Effector memory CD4-positive, alpha-beta T cell (primary cell): Measurements from ENCODE around the gene TMEM108.

Experiments used
- DNase-seq, 3 donors: peaks; one replicate each; pipeline ENCODE4 v3.0.0-alpha.2; 2020
- H3K27ac ChIP-seq: 2 replicates; pipeline ENCODE4 v1.7.0; 2013; ENCODE audit warnings: mild to moderate bottlenecking, low read length, moderate library complexity; ENCODE audit not compliant: insufficient read depth, poor library complexity, severe bottlenecking
- H3K27me3 ChIP-seq: replicated peaks from 2 replicates; pipeline ENCODE4 v1.7.0; 2013; ENCODE audit warnings: mild to moderate bottlenecking, low read length; ENCODE audit not compliant: insufficient read depth, control insufficient read depth, poor library complexity, severe bottlenecking
- H3K36me3 ChIP-seq: 2 replicates; pipeline ENCODE4 v1.7.0; 2013; ENCODE audit warnings: mild to moderate bottlenecking, low read length, moderate library complexity; ENCODE audit not compliant: control insufficient read depth, insufficient read depth
- H3K4me1 ChIP-seq: 2 replicates; pipeline ENCODE4 v1.7.0; 2013; ENCODE audit warnings: low read length, mild to moderate bottlenecking; ENCODE audit not compliant: control insufficient read depth, insufficient read depth, poor library complexity, severe bottlenecking
- H3K4me3 ChIP-seq: 2 replicates; pipeline ENCODE4 v1.7.0; 2013; ENCODE audit warnings: low read length, low read depth, mild to moderate bottlenecking; ENCODE audit not compliant: insufficient read depth, poor library complexity, severe bottlenecking
- H3K9me3 ChIP-seq: 2 replicates; pipeline ENCODE4 v1.7.0; 2013; ENCODE audit warnings: mild to moderate bottlenecking, low read length, moderate library complexity; ENCODE audit not compliant: control insufficient read depth

TMEM108 gene

DNA sequence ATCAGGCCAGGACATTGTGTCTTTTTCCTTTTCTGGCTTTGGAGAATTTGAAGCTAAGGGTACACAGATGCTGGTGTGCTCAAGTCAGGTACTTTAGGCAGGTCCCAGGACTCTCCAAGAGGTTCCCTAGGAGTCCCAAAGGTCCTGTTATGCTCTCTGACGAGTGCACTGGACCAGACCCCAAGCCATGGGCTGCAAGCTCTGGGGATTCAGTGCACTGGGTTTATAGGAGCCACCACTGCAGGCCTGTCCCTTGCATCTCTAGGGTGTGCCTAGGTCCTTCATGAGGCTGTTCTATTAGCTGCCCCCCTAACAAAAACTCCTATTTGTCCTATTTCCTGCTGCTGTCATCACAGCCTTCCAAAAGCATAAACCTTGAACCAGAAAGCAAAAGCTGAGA is 329.8 kb downstream of the TMEM108 start:
- H3K27ac ChIP-seq: no peak overlapping the region

DNA sequence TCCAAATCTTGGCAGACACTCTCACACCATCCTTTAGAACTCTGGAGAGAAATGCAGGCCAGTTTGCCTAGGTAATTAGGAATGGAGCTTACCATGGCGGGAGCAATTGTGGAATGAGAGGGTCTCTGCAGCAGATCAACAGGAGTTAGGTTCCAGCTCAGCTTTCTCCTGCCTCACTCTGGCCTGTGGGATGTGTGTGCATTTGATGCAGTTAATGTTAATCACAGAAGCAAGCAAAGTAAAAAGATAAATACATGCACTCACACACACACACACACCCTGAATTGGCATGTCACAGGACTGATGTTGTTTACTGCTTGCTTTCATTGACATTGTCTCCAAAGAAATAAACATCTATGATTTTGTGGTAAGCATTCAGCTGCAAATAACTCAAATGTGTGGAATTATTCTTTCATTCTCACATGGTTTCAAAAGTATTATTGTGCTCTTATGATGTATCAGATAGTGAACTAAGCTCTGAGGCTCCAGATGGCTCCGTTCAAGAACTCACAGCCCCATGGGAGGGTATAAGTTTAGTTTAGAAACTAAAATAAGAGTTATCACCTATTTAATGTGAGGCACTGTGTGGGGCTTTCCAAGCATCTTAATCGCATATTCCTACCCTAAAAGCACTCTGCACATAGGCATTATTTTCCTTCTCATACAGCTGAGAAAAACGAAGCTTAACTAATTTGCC is 330.3 kb downstream of the TMEM108 start:
- H3K4me1 ChIP-seq: no peaks in the 10 kb centered on the region
- H3K27ac ChIP-seq: no peak overlapping the region
- no peaks in the 10 kb centered on the region for H3K36me3 ChIP-seq
- H3K27me3 ChIP-seq: no peaks in the 10 kb centered on the region
- no peaks in the 10 kb centered on the region for H3K9me3 ChIP-seq
- H3K4me3 ChIP-seq: no peak overlapping the region
- DNase-seq: no peak

More for the DNA sequence above, 329.8 kb downstream of the TMEM108 start:
- Histone ChIP-seq H3K4me1 (no peaks in the 10 kb centered on the region), H3K27me3 (no peaks in the 10 kb centered on the region), H3K36me3 (no peaks in the 10 kb centered on the region), H3K9me3 (no peaks in the 10 kb centered on the region), H3K4me3 (no peak overlapping the region)
- no peak for DNase-seq

DNA sequence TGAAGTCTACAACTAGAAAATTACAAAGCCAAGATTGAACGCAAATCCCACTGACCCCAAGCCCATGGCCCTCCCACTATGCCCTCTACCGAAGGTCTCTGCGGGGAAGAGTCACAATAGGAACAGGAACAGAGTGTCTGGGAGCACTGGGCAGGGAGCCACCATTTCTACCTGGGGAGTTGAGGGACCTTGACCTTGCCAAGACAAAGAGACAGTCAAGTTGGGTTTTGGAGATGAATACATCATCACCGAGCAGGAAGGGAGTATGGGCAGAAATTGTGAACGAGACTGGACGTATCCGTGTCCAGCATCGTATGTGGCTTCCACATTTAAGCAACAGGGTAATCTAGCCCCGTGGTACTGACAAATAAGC is 330.9 kb downstream of the TMEM108 start:
- Histone ChIP-seq H3K36me3 (no peaks in the 10 kb centered on the region), H3K9me3 (no peaks in the 10 kb centered on the region), H3K27me3 (no peaks in the 10 kb centered on the region), H3K4me1 (no peaks in the 10 kb centered on the region), H3K4me3 (no peak overlapping the region), H3K27ac (no peak overlapping the region)
- no peak for DNase-seq

DNA sequence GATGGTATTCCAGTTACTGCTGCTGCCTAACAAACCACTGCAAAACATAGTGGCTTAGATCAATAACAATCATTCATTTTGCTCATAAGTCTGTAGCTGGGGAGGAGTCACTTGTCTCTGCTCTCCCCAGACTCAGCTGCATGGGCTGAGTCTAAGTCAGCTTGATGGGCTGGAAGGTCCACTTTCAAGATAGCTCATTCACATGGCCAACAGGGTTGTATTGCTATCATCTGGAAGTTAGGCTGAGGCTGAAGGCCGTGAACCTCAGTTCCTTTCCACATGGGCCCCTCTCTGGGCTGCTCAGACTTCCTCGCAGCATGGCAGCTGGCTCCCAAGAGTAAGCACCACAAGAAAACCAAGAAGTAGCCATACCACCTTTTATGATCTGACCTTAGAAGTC is 333.0 kb downstream of the TMEM108 start:
- Histone ChIP-seq H3K9me3 (no peaks in the 10 kb centered on the region), H3K36me3 (no peaks in the 10 kb centered on the region), H3K27ac (no peak overlapping the region), H3K4me1 (no peaks in the 10 kb centered on the region), H3K27me3 (no peaks in the 10 kb centered on the region), H3K4me3 (no peak overlapping the region)
- no peak for DNase-seq

DNA sequence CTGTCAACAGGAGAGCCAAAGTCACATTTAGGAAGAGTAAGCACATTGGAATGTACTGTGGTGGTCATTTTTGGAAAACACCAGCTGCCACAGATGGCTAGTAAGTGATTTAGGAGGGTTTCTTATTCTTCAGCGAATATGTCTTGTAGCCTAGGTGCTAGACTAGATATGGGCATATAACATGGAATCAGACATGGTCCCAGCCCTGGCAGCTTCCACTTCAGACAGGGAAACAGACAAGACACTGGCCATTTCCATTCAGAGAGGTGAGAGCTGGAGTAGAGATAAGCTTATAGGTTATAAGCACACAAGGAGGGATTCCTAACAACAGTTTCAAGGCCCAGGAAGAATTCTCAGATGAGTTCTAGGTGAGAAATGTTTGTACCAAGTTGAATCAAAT is 333.5 kb downstream of the TMEM108 start:
- Histone ChIP-seq H3K27me3 (no peaks in the 10 kb centered on the region), H3K4me3 (no peak overlapping the region), H3K4me1 (no peaks in the 10 kb centered on the region), H3K9me3 (no peaks in the 10 kb centered on the region), H3K36me3 (no peaks in the 10 kb centered on the region), H3K27ac (no peak overlapping the region)
- no peak for DNase-seq

DNA sequence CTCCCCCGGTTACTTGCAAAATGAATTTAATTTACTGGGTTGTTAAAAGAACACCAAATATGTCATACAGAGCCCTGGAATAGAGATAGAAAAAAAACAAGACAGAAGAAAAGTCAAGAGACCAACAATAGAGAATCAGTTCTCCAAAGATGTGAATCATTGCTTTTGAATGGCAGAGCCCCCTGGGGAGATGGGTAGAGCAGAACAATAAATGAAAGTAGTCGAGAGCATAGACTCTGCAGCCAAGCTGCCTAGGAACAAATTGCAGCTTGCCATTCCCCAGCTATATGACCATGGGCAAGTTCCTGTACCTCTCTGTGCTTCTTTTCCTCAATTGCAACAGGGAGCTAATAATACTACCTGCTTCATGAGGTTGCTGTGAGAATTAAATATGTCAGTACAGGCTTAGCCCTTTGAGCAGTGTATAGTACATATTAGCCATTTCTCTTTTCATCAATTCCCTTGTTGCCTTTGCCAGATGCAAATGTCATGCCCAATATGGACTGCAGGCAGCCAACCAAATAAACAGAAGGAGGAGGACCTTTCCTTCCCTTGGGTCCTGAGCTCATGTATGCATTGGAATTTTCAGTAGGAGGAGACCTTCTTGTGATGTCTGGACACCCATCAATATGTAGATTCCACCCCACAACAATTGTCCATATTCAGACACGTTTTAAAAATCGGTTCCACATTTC is 336.7 kb downstream of the TMEM108 start:
- H3K4me1 ChIP-seq: no peaks in the 10 kb centered on the region
- no peak overlapping the region for H3K4me3 ChIP-seq
- H3K9me3 ChIP-seq: no peaks in the 10 kb centered on the region
- H3K27ac ChIP-seq: no peak overlapping the region
- H3K27me3 ChIP-seq: no peaks in the 10 kb centered on the region
- no peaks in the 10 kb centered on the region for H3K36me3 ChIP-seq
- DNase-seq: no peak

DNA sequence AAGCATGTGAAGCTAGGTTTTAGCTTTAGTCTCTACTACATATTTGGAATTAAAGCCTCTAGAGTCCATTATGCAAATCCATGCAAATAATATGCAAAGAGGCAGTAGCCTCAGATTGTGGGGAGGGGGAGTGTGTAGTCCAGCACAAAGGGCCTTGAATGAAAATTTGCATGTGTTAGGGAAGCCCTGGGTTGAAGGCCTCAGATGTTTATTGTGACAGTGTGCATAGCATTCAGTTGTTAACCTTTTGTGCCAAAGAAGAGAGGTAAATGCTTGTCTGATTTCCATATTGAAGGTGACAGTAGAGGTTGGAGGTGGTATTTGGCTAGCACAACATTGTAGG is 337.2 kb downstream of the TMEM108 start:
- no peak for DNase-seq

DNA sequence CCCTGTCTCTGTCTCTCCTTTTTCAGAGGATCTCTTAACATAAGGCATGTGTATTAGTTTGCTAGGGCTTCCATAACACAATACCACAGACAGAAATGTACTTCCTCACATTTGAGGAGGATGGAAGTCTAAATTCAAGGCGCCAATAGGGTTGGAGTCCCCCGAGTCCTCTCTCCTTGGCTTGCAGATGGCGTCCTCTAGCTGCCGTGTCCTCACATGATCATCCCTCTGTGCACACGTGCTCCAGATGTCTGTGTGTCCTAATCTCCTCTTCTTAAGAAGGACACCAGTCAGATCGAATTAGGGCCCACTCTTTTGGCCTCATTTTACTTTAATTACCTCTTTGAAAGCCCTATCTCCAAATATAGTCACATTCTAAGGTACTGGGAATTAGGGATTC is 338.6 kb downstream of the TMEM108 start:
- no peaks in the 10 kb centered on the region for H3K36me3 ChIP-seq
- no peak overlapping the region for H3K4me3 ChIP-seq
- H3K27me3 ChIP-seq: no peaks in the 10 kb centered on the region
- no peaks in the 10 kb centered on the region for H3K9me3 ChIP-seq
- H3K4me1 ChIP-seq: no peaks in the 10 kb centered on the region
- DNase-seq: no peak
- H3K27ac ChIP-seq: no peak overlapping the region

More for the DNA sequence above, 337.2 kb downstream of the TMEM108 start:
- H3K27me3 ChIP-seq: no peaks in the 10 kb centered on the region
- no peaks in the 10 kb centered on the region for H3K36me3 ChIP-seq
- no peak overlapping the region for H3K4me3 ChIP-seq
- H3K9me3 ChIP-seq: no peaks in the 10 kb centered on the region
- no peaks in the 10 kb centered on the region for H3K4me1 ChIP-seq
- H3K27ac ChIP-seq: no peak overlapping the region

DNA sequence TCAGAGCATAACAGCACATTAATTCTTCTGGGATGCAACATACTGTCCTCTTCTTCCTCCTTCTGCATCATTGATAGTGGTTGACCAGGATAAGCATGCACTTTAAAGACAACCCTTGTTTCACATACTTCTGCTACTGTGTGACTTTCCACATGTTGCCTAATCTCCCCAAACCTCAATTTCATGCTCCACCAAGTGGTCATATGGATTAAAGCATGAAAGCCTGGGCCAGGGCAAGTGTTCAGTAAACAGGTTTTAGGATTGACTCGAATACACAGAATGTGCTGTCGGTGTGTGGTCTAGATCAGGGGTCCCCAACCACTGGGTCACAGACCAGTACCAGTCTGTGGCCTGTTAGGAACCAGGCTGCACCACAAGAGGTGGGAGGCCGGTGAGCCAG is 339.2 kb downstream of the TMEM108 start:
- no peaks in the 10 kb centered on the region for H3K36me3 ChIP-seq
- H3K27me3 ChIP-seq: no peaks in the 10 kb centered on the region
- H3K4me1 ChIP-seq: no peaks in the 10 kb centered on the region
- no peak overlapping the region for H3K27ac ChIP-seq
- no peaks in the 10 kb centered on the region for H3K9me3 ChIP-seq
- H3K4me3 ChIP-seq: no peak overlapping the region
- DNase-seq: no peak

DNA sequence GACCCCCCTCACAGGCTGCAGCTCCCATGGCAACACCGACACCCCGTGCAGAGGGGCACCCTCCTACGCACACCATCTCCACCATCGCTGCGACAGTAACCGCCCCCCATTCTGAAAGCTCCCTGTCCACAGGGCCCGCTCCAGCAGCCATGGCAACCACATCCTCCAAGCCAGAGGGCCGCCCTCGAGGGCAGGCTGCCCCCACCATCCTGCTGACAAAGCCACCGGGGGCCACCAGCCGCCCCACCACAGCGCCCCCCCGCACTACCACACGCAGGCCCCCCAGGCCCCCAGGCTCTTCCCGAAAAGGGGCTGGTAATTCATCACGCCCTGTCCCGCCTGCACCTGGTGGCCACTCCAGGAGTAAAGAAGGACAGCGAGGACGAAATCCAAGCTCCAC is 341.7 kb downstream of the TMEM108 start:
- H3K4me3 ChIP-seq: no peak overlapping the region
- H3K9me3 ChIP-seq: no peaks in the 10 kb centered on the region
- no peaks in the 10 kb centered on the region for H3K4me1 ChIP-seq
- no peak for DNase-seq
- H3K36me3 ChIP-seq: no peaks in the 10 kb centered on the region
- H3K27me3 ChIP-seq: no peaks in the 10 kb centered on the region
- no peak overlapping the region for H3K27ac ChIP-seq
